Astrocyte of the cerebellum (primary cell): Measurements from ENCODE around the gene NEK5.

Experiments
- DNase-seq: peaks from one replicate; pipeline ENCODE4 v3.0.0-alpha.2; 2011; ENCODE audit warnings: low read depth
- H3K4me3 ChIP-seq: 2 replicates; pipeline ENCODE4 v1.5.1; 2011; ENCODE audit warnings: mild to moderate bottlenecking, low read depth, low read length, moderate library complexity
- CTCF ChIP-seq: IDR thresholded peaks from 2 replicates; pipeline ENCODE4 v1.5.1; 2012; ENCODE audit warnings: low read length, low read depth, moderate library complexity, mild to moderate bottlenecking; ENCODE audit errors: missing control alignments
- in situ Hi-C: cut with HindIII; loops from 2 replicates; pipeline ENCODE4 v1.10.0; 2017; ENCODE audit warnings: low sequenced_read_pairs

The NEK5 gene

DNA sequence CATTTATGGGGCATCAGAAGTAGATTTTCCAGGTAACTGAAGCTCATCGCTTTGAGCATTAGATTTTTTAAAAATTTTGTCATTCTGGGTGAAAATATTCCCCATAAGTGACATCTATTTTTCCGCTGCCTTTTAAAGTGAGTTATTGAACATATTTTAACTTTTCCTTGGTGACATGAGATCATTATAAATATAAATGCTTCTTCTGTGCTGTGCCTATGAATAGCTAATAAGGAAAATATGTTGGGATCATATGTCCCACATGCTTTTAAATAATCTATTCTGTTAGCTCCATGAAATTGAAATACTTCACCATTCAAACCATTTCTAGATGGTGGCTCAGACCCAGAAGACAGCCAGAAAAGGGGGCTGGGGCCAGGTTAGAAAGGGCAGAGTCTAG, 131.7 kb downstream of the NEK5 start:
- DNase-seq: no peak
- in situ Hi-C loops: no loop called here
- no peak overlapping the region for H3K4me3 ChIP-seq
- no peak for TF ChIP-seq CTCF

GRCh38 chr13:51996641-51997040, 132.2 kb downstream of the NEK5 start:
- in situ Hi-C loops: no loop called here
- no peak for TF ChIP-seq CTCF
- DNase-seq: no peak
- H3K4me3 ChIP-seq: no peak overlapping the region

GRCh38 chr13:51995677-51996551, 133.0 kb downstream of the NEK5 start:
- TF ChIP-seq CTCF: no peak
- no peak for DNase-seq
- in situ Hi-C loops: no loop called here
- H3K4me3 ChIP-seq: no peak overlapping the region

DNA sequence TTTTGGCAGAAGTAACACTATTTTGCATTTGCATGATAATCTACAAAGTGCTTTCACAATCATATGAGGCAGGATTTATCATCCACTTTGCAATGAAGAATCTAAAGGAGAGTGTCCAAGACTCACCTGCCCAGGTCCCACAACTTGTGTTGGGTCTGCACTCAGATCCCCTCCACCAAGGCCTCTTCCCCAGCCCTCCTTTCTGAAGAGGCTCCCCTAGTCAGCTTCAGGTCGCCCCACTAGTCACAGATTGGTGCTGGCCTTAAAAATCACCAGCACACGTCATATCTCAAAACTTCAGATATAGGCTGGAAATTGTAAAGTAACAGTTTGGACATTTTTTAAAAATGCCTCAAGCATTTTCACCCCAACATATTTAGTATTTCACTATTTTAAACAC, 135.2 kb downstream of the NEK5 start:
- H3K4me3 ChIP-seq: no peak overlapping the region
- in situ Hi-C loops: no loop called here
- no peak for DNase-seq
- no peak for TF ChIP-seq CTCF

DNA sequence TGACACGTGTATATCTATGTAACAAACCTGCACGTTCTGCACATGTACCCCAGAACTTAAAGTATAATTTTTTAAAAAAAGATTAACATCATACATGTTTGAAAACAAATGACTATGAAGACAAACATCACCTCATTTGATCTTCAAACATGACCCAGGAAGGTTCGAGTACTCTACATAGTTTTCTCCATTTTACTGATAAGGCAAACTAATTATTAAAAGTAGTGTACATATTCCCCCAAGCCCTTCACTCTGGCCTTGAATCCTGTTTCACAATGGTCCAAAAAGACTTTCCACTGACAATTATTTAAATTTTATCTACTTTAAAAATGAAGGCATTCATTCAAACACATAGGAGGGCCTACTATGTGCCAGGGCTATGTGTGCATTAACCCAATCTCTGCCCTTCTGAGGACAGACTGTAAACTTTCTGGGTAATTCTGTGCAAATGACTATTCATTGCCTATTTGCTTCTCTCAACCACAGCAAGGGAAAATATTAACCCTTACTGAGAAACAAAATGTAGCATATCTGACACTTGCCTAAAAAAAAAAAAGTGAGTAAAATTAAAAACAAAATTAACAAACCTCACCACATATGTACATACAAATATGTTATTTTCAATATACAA, 139.8 kb downstream of the NEK5 start:
- no peak for TF ChIP-seq CTCF
- no peak overlapping the region for H3K4me3 ChIP-seq
- DNase-seq: no peak
- in situ Hi-C loops: no loop called here
